HG03097 (cell line): ENCODE measurements around the gene IRGC.
"Not testable (repeated sequence)": the region's sequence is repeated elsewhere in the genome, so short reads cannot be mapped to it uniquely, and the experiment has no call there.

Source experiments
- ATAC-seq: cut with Tn5 transposase; IDR thresholded peaks from one replicate; pipeline ENCODE4 v1.9.1; 2021; ENCODE audit not compliant: unreplicated experiment, low FRiP score

Gene IRGC, protein sequence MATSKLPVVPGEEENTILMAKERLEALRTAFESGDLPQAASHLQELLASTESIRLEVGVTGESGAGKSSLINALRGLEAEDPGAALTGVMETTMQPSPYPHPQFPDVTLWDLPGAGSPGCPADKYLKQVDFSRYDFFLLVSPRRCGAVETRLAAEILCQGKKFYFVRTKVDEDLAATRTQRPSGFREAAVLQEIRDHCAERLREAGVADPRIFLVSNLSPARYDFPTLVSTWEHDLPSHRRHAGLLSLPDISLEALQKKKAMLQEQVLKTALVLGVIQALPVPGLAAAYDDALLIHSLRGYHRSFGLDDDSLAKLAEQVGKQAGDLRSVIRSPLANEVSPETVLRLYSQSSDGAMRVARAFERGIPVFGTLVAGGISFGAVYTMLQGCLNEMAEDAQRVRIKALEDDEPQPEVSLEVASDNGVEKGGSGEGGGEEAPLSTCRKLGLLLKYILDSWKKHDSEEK

GRCh38 chr19:43715776-43716175 is at the start of gene IRGC:
IRGC (plus strand) TSS chr19:43716076; CDS start chr19:43718559, 2,483 bp downstream.
- no peak for ATAC-seq

GRCh38 chr19:43667126-43667875 is 48.6 kb upstream of the IRGC start:
- no peak for ATAC-seq

DNA sequence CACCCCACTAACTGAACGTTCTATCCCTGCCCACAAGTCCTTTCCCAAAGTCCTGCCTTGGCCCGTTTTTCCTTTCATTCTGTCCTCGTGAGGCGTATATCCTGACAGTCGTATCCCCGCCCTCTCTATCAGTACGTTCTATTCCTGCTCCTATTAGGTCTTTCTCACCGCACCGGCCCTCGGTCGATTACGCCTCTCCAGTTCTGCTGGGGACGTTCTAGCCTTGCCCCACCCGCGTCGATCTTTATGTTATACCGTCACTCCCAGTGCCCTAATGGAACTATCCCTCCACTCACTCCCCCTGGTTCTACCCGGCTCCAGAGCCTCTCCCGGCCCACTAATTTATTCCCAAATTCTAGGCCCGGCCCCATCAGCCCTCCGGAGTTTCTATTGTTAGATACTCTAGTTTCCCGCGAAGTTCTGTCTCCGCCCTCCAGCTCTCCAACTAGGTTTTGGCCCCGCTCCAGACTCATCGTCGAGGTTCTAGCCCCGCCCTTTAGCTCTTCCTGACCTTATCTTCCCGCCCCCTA is 47.9 kb upstream of the IRGC start:
- no peak for ATAC-seq

DNA sequence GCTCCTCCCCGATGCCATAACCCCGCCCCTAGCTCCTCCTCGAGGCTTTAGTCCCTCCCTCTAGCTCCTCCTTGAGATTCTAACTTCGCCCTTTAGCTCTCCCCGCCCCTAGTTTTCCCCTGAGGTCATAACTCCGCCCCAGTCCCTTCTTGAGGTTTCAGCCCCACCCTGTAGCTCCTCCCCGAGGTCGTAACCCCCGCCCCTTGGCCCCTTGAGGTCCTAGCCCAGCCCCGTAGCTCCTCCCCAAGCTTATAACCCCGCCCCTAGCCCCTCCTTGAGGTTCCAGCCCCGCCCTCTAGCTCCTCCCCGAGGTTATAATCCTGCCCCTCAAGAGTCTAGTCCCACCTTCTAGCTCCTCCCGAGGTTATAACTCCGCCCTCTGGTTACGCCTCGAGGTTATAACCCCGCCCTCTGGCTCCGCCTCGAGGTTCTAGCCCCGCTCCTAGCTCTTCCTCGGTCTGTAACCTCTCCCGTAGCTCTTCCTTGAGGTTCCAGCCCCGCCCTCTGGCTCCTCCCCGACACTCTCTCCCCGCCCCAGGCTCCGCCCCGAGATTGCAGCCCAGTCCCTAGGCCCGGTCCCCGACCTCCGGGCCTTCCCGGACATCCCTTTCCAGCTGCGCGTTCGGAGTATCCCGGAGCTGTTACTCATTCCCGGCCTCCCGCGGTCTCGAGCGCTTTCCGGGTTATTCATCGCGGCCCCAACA is 47.3 kb upstream of the IRGC start:
- peak; percentile 85 for ATAC-seq

- ATAC-seq, result no peak
These were observed 43.7 kb upstream of the IRGC start for GRCh38 chr19:43672061-43672679.

DNA sequence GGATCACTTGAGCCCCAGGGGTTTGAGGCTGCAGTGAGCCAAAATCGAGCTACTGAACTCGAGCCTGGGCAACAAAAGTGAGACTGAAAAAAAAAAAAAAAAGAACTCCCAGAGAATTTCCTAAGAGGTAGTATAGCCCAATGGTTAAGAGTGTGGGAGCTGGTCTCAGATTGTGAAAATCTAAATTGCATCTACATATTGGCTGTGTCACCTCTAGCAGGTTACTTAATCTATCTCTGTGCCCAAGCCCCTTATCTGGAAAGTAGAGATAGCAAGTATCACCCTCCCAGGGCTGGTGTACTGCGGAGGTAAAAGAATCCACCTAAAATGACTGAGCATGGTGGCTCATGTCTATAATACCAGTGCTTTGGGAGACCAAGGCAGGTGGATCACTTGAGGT is 42.2 kb upstream of the IRGC start:
- ATAC-seq, result no peak

GRCh38 chr19:43674183-43674582 is 41.7 kb upstream of the IRGC start:
- no peak for ATAC-seq

GRCh38 chr19:43674596-43674995 is 41.3 kb upstream of the IRGC start:
- no peak for ATAC-seq

DNA sequence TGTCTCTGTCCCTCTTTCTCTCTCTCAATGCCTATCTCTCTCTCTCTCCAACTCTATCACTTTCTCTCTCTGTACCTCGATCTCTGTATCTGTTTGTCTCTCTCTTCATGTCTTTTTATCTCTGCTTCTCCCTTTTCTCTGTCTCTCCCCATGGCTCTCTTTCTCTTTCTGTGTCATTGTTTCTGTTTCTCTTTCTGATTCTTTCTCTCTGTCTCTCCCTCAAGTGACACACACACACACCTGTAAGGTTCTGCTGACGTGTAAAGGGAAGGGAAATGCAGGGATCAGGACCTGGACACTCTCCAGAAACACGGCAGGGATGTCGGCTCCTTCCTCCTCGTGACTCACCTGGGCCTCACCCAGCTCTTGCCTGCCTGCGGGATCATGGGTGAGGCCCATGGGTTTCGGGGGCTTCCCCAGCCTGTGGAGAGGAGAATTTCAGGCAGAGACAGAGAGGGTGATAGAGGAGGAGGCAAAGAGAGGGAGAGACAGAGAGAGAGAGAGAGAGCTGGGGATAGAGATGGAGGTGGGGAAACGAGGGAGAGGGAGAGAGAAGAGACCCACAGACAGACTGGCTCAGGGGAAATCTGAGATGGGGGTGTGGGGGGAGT is 40.5 kb upstream of the IRGC start:
- no peak for ATAC-seq

- no peak for ATAC-seq
These were observed 40.0 kb upstream of the IRGC start for GRCh38 chr19:43675906-43676305.

GRCh38 chr19:43678512-43679261 is 37.2 kb upstream of the IRGC start:
- no peak for ATAC-seq

DNA sequence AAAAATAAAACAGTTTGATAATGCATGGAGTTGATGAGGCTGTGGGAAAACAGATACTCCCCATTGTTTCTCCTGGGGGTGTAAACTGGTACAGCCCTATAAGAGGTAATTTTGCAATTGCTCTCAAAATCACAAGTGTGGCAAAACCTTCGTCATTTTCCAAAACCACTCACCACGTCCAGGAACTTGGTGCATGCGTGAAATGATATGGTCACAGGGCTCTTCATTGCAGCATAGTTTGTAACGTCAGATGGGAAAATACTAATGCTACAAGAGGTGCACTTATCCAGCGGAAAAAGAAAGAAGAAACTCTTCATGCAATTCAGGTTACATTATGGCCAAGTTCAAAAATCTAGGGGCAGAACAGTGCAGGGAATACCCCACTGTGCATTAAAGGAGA is 34.1 kb upstream of the IRGC start:
- no peak for ATAC-seq

DNA sequence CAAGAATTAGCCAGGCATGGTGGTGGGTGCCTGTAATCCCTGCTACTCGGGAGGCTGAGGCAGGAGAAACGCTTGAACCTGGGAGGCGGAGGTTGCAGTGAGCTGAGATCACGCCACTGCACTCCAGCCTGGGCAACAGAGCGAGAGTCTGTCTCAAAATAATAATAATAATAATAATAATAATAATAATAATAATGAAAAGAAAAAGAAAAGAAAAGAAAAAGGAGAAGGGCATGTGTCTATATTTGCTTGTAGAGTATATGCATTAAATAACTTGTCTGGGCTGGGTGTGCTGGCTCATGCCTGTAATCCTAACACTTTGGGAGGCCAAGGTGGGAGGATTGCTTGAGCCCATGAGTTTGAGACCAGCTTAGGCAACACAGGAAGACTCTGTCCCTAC is 33.6 kb upstream of the IRGC start:
- not testable (repeated sequence) for ATAC-seq

GRCh38 chr19:43682824-43683661 is 32.8 kb upstream of the IRGC start:
- no peak for ATAC-seq

- no peak for ATAC-seq
These were observed 32.0 kb upstream of the IRGC start for GRCh38 chr19:43683905-43684304.

DNA sequence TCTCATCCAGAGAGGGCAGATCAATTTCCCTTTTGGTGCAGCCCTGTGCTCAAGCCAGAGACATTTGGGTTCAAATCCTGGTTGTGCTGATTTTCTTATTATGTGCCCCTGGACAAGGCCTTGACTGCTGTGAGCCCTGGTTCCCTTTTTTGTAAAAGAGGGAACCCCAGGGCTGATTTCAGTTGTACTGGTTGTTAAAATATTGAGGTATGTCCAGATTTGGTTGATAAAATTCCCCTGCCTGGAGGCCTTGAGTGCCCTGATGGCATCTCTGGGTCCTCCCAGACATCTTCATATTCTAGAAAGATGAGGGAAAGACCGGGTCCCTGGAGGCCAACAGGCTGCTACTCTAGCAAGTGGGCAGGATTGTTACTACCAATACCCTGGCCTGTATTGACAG is 31.6 kb upstream of the IRGC start:
- no peak for ATAC-seq

GRCh38 chr19:43687660-43687997 is 28.2 kb upstream of the IRGC start:
- no peak for ATAC-seq

GRCh38 chr19:43688059-43688701 is 27.7 kb upstream of the IRGC start:
- ATAC-seq, result no peak
